ENCODE measurements around the gene LRP2.

DNA sequence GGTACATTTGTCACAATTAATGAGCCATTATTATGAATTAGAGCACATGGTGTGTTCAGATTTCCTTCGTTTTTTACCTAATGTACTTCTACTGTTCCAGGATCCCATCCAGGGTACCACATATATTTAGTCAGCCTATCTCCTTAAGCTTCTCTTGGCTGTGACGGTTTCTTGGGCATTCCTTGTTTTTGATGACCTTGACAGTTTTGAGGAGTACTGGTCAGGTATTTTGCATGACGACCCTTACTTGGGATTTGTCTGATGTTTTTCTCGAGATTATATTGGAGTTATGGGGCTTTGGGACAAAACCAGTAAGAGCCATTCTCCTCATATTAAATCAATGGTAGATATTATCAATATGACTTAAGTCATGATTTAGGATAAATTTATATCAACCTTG, 10.2 kb upstream of the LRP2 start:
- TF ChIP-seq, protein P1, sequence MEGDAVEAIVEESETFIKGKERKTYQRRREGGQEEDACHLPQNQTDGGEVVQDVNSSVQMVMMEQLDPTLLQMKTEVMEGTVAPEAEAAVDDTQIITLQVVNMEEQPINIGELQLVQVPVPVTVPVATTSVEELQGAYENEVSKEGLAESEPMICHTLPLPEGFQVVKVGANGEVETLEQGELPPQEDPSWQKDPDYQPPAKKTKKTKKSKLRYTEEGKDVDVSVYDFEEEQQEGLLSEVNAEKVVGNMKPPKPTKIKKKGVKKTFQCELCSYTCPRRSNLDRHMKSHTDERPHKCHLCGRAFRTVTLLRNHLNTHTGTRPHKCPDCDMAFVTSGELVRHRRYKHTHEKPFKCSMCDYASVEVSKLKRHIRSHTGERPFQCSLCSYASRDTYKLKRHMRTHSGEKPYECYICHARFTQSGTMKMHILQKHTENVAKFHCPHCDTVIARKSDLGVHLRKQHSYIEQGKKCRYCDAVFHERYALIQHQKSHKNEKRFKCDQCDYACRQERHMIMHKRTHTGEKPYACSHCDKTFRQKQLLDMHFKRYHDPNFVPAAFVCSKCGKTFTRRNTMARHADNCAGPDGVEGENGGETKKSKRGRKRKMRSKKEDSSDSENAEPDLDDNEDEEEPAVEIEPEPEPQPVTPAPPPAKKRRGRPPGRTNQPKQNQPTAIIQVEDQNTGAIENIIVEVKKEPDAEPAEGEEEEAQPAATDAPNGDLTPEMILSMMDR (IDR thresholded peaks at IDR 0.05; ENCODE audit: low read depth, low read length, missing input control), result no peak
- no peak for TF ChIP-seq RAD21 (IDR thresholded peaks at IDR 0.05)
- TF ChIP-seq HNF4G (IDR thresholded peaks at IDR 0.05), result no peak

Measured in liver (tissue), 3 donors.